HCT116 (cell line): ENCODE data around the gene LIN52. TPM values are rescaled to one million over a fixed set of nuclear protein-coding genes. Genes with fewer than 3 reads are reported as not detected.

Experiments used
- ATAC-seq: fragments of 200-7000 bp; cut with Tn5 transposase; 2 replicates; pipeline ENCODE4 v1.9.1; 2020; ENCODE audit warnings: mild to moderate bottlenecking, moderate library complexity
- BruUV-seq: library from RNA; stranded (reverse); fragments of 400-500 nt; replicated peaks from 2 replicates; lab custom pipeline; 2021; lab: Mats Ljungman, UMichigan
- CTCF ChIA-PET: fragments of 300-600 bp; sonication (Branson Sonifier 250); formaldehyde crosslinking; loops from one replicate; lab custom pipeline; 2021; ENCODE audit warnings: antibody characterized with exemption; lab: Charles Lee
- POLR2A ChIA-PET: fragments of 300-600, 350-600 bp; sonication (Branson Sonifier 250); formaldehyde crosslinking; loops from one replicate; lab custom pipeline; 2021; ENCODE audit warnings: antibody characterized with exemption; lab: Charles Lee
- RAD21 ChIA-PET, 2 experiments: fragments of 300-600 bp; sonication (Branson Sonifier 250); formaldehyde crosslinking; loops; one replicate each; lab custom pipeline; 2023; ENCODE audit warnings: low total read pairs in 2 of 2; ENCODE audit not compliant: uncharacterized antibody in 2 of 2, unreplicated experiment in 2 of 2, low non-redundant PET in 1 of 2; lab: Charles Lee
- DNase-seq: peaks from one replicate; pipeline ENCODE4 v3.0.0-alpha.2; 2010; ENCODE audit warnings: low read depth, low spot score
- H2AFZ ChIP-seq: fragments of 200-600 bp; shearing (Covaris generic), sonication (generic); 2 replicates; pipeline ENCODE4 v1.6.1; 2017; ENCODE audit warnings: low read depth, mixed run types, mixed read lengths, antibody characterized with exemption, low read length; ENCODE audit not compliant: poor library complexity, severe bottlenecking
- H3K27ac ChIP-seq: 2 replicates; pipeline ENCODE4 v1.5.1; 2012; ENCODE audit warnings: low read depth, low read length
- H3K27me3 ChIP-seq: fragments of 200-600 bp; sonication (generic); 2 replicates; pipeline ENCODE4 v1.6.1; 2016; ENCODE audit warnings: mixed run types, low read length, mixed read lengths; ENCODE audit not compliant: insufficient read depth
- H3K36me3 ChIP-seq, 2 experiments: fragments of 200-500 bp in 1 of 2; fragments of 200-600 bp in 1 of 2; sonication (Bioruptor generic) in 1 of 2; sonication (generic) in 1 of 2; 2 replicates each; pipeline versions ENCODE4 v1.5.1 to v1.6.1; 2014 to 2016; ENCODE audit warnings: low read length in 2 of 2, inconsistent platforms in 1 of 2, mixed read lengths in 1 of 2, mixed run types in 1 of 2; ENCODE audit not compliant: insufficient read depth in 2 of 2, control insufficient read depth in 1 of 2
- H3K4me1 ChIP-seq, 2 experiments: fragments of 200-600 bp in 1 of 2; sonication (generic) in 1 of 2; 2 replicates each; pipeline versions ENCODE4 v1.5.1 to v1.6.1; 2012 to 2017; ENCODE audit warnings: low read length in 2 of 2, inconsistent platforms in 1 of 2, mild to moderate bottlenecking in 1 of 2, mixed read lengths in 1 of 2, mixed run types in 1 of 2, moderate library complexity in 1 of 2; ENCODE audit not compliant: insufficient read depth in 2 of 2, control insufficient read depth in 1 of 2
- H3K4me2 ChIP-seq: fragments of 200-600 bp; sonication (generic); 2 replicates; pipeline ENCODE4 v1.6.1; 2017; ENCODE audit warnings: mixed run types, low read length, mixed read lengths
- H3K4me3 ChIP-seq, 2 experiments: fragments of 200-600 bp in 1 of 2; sonication (generic) in 1 of 2; replicated peaks in 1 of 2; 2 replicates each; pipeline ENCODE4 v1.5.1; 2011 to 2016; ENCODE audit warnings: low read length in 2 of 2, control low read depth in 1 of 2, low read depth in 1 of 2, mild to moderate bottlenecking in 1 of 2, mixed read lengths in 1 of 2, mixed run types in 1 of 2
- H3K79me2 ChIP-seq: fragments of 200-600 bp; sonication (generic); 2 replicates; pipeline ENCODE4 v1.6.1; 2017; ENCODE audit warnings: mild to moderate bottlenecking, mixed run types, low read length, moderate library complexity, mixed read lengths; ENCODE audit not compliant: insufficient read depth
- H3K9ac ChIP-seq: fragments of 200-600 bp; sonication (generic); 2 replicates; pipeline ENCODE4 v1.6.1; 2016; ENCODE audit warnings: low read length, mixed read lengths
- H3K9me2 ChIP-seq: fragments of 200-600 bp; sonication (generic), shearing (Covaris generic); 2 replicates; pipeline ENCODE4 v1.6.1; 2017; ENCODE audit warnings: mixed run types, mild to moderate bottlenecking, moderate library complexity; ENCODE audit not compliant: insufficient read depth
- H3K9me3 ChIP-seq, 2 experiments: fragments of 200-500 bp in 1 of 2; fragments of 200-600 bp in 1 of 2; sonication (Bioruptor generic) in 1 of 2; sonication (generic) in 1 of 2; 2 replicates each; pipeline ENCODE4 v1.6.1; 2014 to 2017; ENCODE audit warnings: low read length in 2 of 2, mixed read lengths in 2 of 2, inconsistent platforms in 1 of 2, low read depth in 1 of 2, mild to moderate bottlenecking in 1 of 2, mixed run types in 1 of 2, moderate library complexity in 1 of 2; ENCODE audit not compliant: control insufficient read depth in 1 of 2, insufficient read depth in 1 of 2
- H4K20me1 ChIP-seq: fragments of 200-600 bp; sonication (generic), shearing (Covaris generic); 2 replicates; pipeline ENCODE4 v1.6.1; 2017; ENCODE audit warnings: mixed run types, mild to moderate bottlenecking, moderate library complexity; ENCODE audit not compliant: insufficient read depth
- CBX3 ChIP-seq: IDR thresholded peaks from 2 replicates; pipeline ENCODE4 v1.6.1; 2012; ENCODE audit warnings: low read depth
- CTCF ChIP-seq, 3 experiments: fragments of 200-600 bp in 1 of 3; sonication (generic) in 1 of 3; IDR thresholded peaks in 2 of 3; conservative IDR thresholded peaks in 1 of 3; 2 replicates each; pipeline ENCODE4 v1.5.1; 2012 to 2017; ENCODE audit warnings: low read depth in 2 of 3, low read length in 2 of 3, antibody characterized with exemption in 1 of 3, borderline replicate concordance in 1 of 3, control low read depth in 1 of 3, mild to moderate bottlenecking in 1 of 3, mixed read lengths in 1 of 3, mixed run types in 1 of 3, moderate library complexity in 1 of 3; ENCODE audit not compliant: insufficient read depth in 1 of 3
- EZH2 ChIP-seq: fragments of 200-600 bp; sonication (generic); IDR thresholded peaks from 2 replicates; pipeline ENCODE4 v1.6.1; 2017; ENCODE audit warnings: antibody characterized with exemption, mixed run types
- EZH2phosphoT487 ChIP-seq: fragments of 200-600 bp; IDR thresholded peaks from 2 replicates; pipeline ENCODE4 v1.6.1; 2018; ENCODE audit warnings: antibody characterized with exemption, borderline replicate concordance
- FOSL1 ChIP-seq: IDR thresholded peaks from 2 replicates; pipeline ENCODE4 v1.6.1; 2012; ENCODE audit warnings: low read depth
- JUND ChIP-seq: IDR thresholded peaks from 2 replicates; pipeline ENCODE4 v1.6.1; 2012
- POLR2A ChIP-seq: IDR thresholded peaks from 2 replicates; pipeline ENCODE4 v1.7.0; 2011; ENCODE audit warnings: borderline replicate concordance; ENCODE audit not compliant: insufficient read depth, insufficient read length; ENCODE audit errors: extremely low read depth
- POLR2AphosphoS5 ChIP-seq: IDR thresholded peaks from 2 replicates; pipeline ENCODE4 v1.6.1; 2011; ENCODE audit warnings: mild to moderate bottlenecking, low read depth, low read length, moderate library complexity
- RAD21 ChIP-seq: IDR thresholded peaks from 2 replicates; pipeline ENCODE4 v1.6.1; 2012; ENCODE audit warnings: low read depth, mild to moderate bottlenecking
- SIN3A ChIP-seq: IDR thresholded peaks from 2 replicates; pipeline ENCODE4 v1.6.1; 2012; ENCODE audit warnings: low read depth
- YY1 ChIP-seq: IDR thresholded peaks from 2 replicates; pipeline ENCODE4 v1.6.1; 2011; ENCODE audit warnings: low read length, low read depth, moderate library complexity, mild to moderate bottlenecking; ENCODE audit not compliant: insufficient replicate concordance; ENCODE audit errors: extremely low read depth
- ZFX ChIP-seq: fragments of 450-650 bp; IDR thresholded peaks from 2 replicates; pipeline ENCODE4 v1.6.1; 2017
- ZNF274 ChIP-seq: fragments of 200-500 bp; sonication (Bioruptor generic); IDR thresholded peaks from 2 replicates; pipeline ENCODE4 v1.6.1; 2014; ENCODE audit warnings: mild to moderate bottlenecking, low read depth, low read length, inconsistent platforms
- intact Hi-C: fragments of 100-400 bp; cut with micrococcal nuclease; formaldehyde crosslinking; loops from 2 replicates; pipeline ENCODE4 v1.10.0; 2022
- total RNA-seq: library from RNA; stranded (reverse); gene quantifications from one replicate; pipeline ENCODE4 v1.2.1, GENCODE V29; 2021; ENCODE audit not compliant: unreplicated experiment

LIN52 gene
- total RNA-seq, 1 experiment from 2014 or later = 9.6 TPM

- H3K4me2 ChIP-seq = no peak overlapping the region
- no peaks in the 10 kb centered on the region for H3K9me2 ChIP-seq
- ATAC-seq (no peak), DNase-seq (no peak)
- TF ChIP-seq EZH2phosphoT487 = no peak
- TF ChIP-seq ZNF274 = no peak
- TF ChIP-seq SIN3A = no peak
- no peaks in the 10 kb centered on the region for H4K20me1 ChIP-seq
- H3K27me3 ChIP-seq = no peaks in the 10 kb centered on the region
- H3K9ac ChIP-seq = no peak overlapping the region
- intact Hi-C loops = no loop called here
- no peak overlapping the region for H3K27ac ChIP-seq
- ChIA-PET POLR2A (no interaction called here), RAD21 (no interaction called here), CTCF (no interaction called here)
- no peak overlapping the region for H3K4me3 ChIP-seq
- no peaks in the 10 kb centered on the region for H3K4me1 ChIP-seq
- no peaks in the 10 kb centered on the region for H3K36me3 ChIP-seq
- no TSS peak for BruUV-seq
- no peaks in the 10 kb centered on the region for H3K79me2 ChIP-seq
- no peak overlapping the region for H2AFZ ChIP-seq
- H3K9me3 ChIP-seq = no peaks in the 10 kb centered on the region
Measured at GRCh38 chr14:74141703-74142102, 56.9 kb downstream of the LIN52 start.

GRCh38 chr14:74142523-74142922 lies 57.8 kb downstream of the LIN52 start:
- no peak for DNase-seq
- no peak overlapping the region for H3K27ac ChIP-seq
- H3K4me2 ChIP-seq = no peak overlapping the region
- H3K4me3 ChIP-seq = no peak overlapping the region
- no TSS peak for BruUV-seq
- H3K79me2 ChIP-seq = no peaks in the 10 kb centered on the region
- H3K36me3 ChIP-seq = no peaks in the 10 kb centered on the region
- H3K4me1 ChIP-seq = no peaks in the 10 kb centered on the region
- TF ChIP-seq EZH2 (no peak), EZH2phosphoT487 (no peak), RAD21 (no peak), POLR2AphosphoS5 (no peak), ZFX (no peak), JUND (no peak), CTCF (IDR thresholded peaks at IDR 0.05 in 2 of 3, conservative IDR thresholded peaks at IDR 0.05 in 1 of 3; ENCODE audit: borderline replicate concordance in 1 of 3, insufficient read depth in 1 of 3, low read depth in 2 of 3, low read length in 2 of 3) (no peak), ZNF274 (no peak), POLR2A (no peak), SIN3A (no peak), CBX3 (no peak), YY1 (no peak), FOSL1 (no peak)
- TF ChIP-seq, all 23 proteins: peak for 0
- Histone ChIP-seq H4K20me1 (no peaks in the 10 kb centered on the region), H3K9ac (no peak overlapping the region), H2AFZ (no peak overlapping the region), H3K9me3 (no peaks in the 10 kb centered on the region), H3K9me2 (no peaks in the 10 kb centered on the region), H3K27me3 (no peaks in the 10 kb centered on the region)
- intact Hi-C loops = no loop called here
- CTCF ChIA-PET = no interaction called here
- POLR2A ChIA-PET = no interaction called here
- RAD21 ChIA-PET = no interaction called here
- ATAC-seq = no peak
